HepG2 (cell line): ENCODE data around the gene MAN2A1. TPM values are rescaled to one million over a fixed set of nuclear protein-coding genes. Genes with fewer than 3 reads are reported as not detected.

Experiments
- HDAC2 ChIP-seq: sonication (generic); formaldehyde crosslinking; IDR thresholded peaks from 2 replicates; pipeline ENCODE4 v1.4.0; 2020; ENCODE audit warnings: missing genetic modification reagents
- JUN ChIP-seq: sonication (generic); formaldehyde crosslinking; IDR thresholded peaks from 2 replicates; pipeline ENCODE4 v1.4.0; 2020; ENCODE audit warnings: mild to moderate bottlenecking, missing genetic modification reagents
- MEF2D ChIP-seq: sonication (generic); formaldehyde crosslinking; IDR thresholded peaks from 2 replicates; pipeline ENCODE4 v1.5.1; 2020; ENCODE audit warnings: mild to moderate bottlenecking, missing genetic modification reagents
- MTF1 ChIP-seq: sonication (generic); formaldehyde crosslinking; IDR thresholded peaks from 2 replicates; pipeline ENCODE4 v1.5.0; 2020; ENCODE audit warnings: missing genetic modification reagents
- SMC3 ChIP-seq: IDR thresholded peaks from 2 replicates; pipeline ENCODE4 v1.6.1; 2011; ENCODE audit warnings: low read length, improper control_type of control experiment
- SP140L ChIP-seq: sonication (generic); formaldehyde crosslinking; IDR thresholded peaks from 2 replicates; pipeline ENCODE4 v1.4.0; 2020; ENCODE audit warnings: missing genetic modification reagents, borderline replicate concordance
- TBX3 ChIP-seq: fragments of 450-650 bp; IDR thresholded peaks from 2 replicates; pipeline ENCODE4 v1.6.1; 2017; ENCODE audit warnings: antibody characterized with exemption, mild to moderate bottlenecking, inconsistent platforms, borderline replicate concordance
- ZFP90 ChIP-seq: sonication (generic); formaldehyde crosslinking; IDR thresholded peaks from 2 replicates; pipeline ENCODE4 v1.8.0; 2022; ENCODE audit warnings: missing genetic modification reagents, mild to moderate bottlenecking, inconsistent platforms, borderline replicate concordance
- polyA plus RNA-seq, 8 experiments: library from polyadenylated mRNA; depleted of rRNA in 3 of 8; stranded (reverse) in 7 of 8; unstranded in 1 of 8; fragments of >200 nt; fragmentation: Illumina TruSeq in 4 of 8; extraction: Trizol in 4 of 8; gene quantifications; 2 replicates each; pipeline versions ENCODE4 v1.2.1 to v1.2.3, GENCODE V29; 2011 to 2016; ENCODE audit warnings: low read depth in 4 of 8, missing spikeins in 1 of 8, mixed read lengths in 1 of 8; ENCODE audit not compliant: insufficient read depth in 1 of 8
- total RNA-seq, 5 experiments: library from RNA; depleted of rRNA; stranded (reverse); fragments of >200 nt; fragmentation: Illumina TruSeq; extraction: Trizol; gene quantifications; 2 replicates each; pipeline ENCODE4 v1.2.3, GENCODE V29; 2016; ENCODE audit warnings: low read depth in 1 of 5
- TF ChIP-seq, protein P1 (sequence below): sonication (generic); formaldehyde crosslinking; IDR thresholded peaks from 2 replicates; pipeline ENCODE4 v1.4.0; 2020; ENCODE audit warnings: missing genetic modification reagents, mild to moderate bottlenecking, borderline replicate concordance
- TF ChIP-seq, protein P2 (sequence below): sonication (generic); formaldehyde crosslinking; IDR thresholded peaks from 2 replicates; pipeline ENCODE4 v1.9.0; 2021; ENCODE audit warnings: mild to moderate bottlenecking, missing genetic modification reagents
- TF ChIP-seq, protein P3 (sequence below): sonication (generic); formaldehyde crosslinking; conservative IDR thresholded peaks from 2 replicates; pipeline ENCODE4 v1.8.1; 2023; ENCODE audit warnings: missing genetic modification reagents
- TF ChIP-seq, protein P4 (sequence below): sonication (generic); formaldehyde crosslinking; conservative IDR thresholded peaks from 2 replicates; pipeline ENCODE4 v1.5.0; 2020; ENCODE audit warnings: missing genetic modification reagents
- TF ChIP-seq, protein P5 (sequence below): sonication (generic); formaldehyde crosslinking; IDR thresholded peaks from 2 replicates; pipeline ENCODE4 v1.4.0; 2020; ENCODE audit warnings: mild to moderate bottlenecking, missing genetic modification reagents, borderline replicate concordance
- TF ChIP-seq, protein P6 (sequence below): sonication (generic); formaldehyde crosslinking; IDR thresholded peaks from 2 replicates; pipeline ENCODE4 v1.4.0; 2020; ENCODE audit warnings: missing genetic modification reagents, borderline replicate concordance

Gene MAN2A1
- total and polyA plus RNA-seq, 2 of the 13 experiments (the other 11 are each of a cell fraction or from before 2014, with no cell fraction given): 56.2 to 80.5 TPM

DNA sequence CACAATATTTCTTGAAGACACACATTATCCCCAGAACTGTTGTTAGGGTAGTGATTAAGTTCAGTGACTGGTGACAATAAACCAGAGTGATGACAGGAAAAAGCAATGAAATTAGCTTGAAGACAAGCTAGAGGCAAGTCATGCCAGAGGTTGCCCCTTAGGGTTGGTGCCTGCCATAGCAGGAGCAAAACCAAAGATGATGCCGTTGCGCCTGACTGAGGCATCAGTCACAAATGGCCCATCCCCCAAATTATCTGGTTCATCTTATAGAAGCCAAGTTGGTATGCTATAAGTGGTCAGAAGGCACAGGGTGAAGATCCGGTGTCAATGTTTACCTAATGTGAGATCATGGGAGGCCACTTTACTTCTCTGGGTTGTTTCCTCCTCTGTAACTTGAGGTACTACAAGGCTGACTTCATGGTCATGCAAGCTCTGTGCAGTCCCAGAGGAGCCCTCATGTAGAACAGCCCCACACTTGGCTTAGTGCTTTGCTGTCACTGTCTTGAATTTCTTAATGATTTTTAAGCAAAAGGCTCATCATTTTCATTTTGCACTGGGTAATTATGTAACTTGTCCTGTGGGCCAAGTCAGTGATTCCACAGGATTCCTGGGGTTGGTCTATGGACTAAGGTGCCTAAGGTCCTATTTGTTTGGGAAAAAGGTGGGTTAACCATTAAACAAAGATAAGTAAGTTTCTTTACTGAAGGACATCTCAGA is 211.3 kb downstream of the MAN2A1 start (continued):
- TF ChIP-seq, protein P1, sequence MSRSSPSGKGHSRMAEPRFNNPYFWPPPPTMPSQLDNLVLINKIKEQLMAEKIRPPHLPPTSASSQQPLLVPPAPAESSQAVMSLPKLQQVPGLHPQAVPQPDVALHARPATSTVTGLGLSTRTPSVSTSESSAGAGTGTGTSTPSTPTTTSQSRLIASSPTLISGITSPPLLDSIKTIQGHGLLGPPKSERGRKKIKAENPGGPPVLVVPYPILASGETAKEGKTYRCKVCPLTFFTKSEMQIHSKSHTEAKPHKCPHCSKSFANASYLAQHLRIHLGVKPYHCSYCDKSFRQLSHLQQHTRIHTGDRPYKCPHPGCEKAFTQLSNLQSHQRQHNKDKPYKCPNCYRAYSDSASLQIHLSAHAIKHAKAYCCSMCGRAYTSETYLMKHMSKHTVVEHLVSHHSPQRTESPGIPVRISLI: no peak
- peak; percentile 49 for TF ChIP-seq SMC3
- TF ChIP-seq JUN (CRISPR knock-in tag): peak; percentile 96
- no peak for TF ChIP-seq MEF2D (CRISPR knock-in tag)
- TF ChIP-seq MTF1 (CRISPR knock-in tag): no peak
- TF ChIP-seq SP140L (CRISPR knock-in tag): 0 out of 2 replicates have a peak, but pooled peaks have one; percentile 7
- TF ChIP-seq, protein P2, sequence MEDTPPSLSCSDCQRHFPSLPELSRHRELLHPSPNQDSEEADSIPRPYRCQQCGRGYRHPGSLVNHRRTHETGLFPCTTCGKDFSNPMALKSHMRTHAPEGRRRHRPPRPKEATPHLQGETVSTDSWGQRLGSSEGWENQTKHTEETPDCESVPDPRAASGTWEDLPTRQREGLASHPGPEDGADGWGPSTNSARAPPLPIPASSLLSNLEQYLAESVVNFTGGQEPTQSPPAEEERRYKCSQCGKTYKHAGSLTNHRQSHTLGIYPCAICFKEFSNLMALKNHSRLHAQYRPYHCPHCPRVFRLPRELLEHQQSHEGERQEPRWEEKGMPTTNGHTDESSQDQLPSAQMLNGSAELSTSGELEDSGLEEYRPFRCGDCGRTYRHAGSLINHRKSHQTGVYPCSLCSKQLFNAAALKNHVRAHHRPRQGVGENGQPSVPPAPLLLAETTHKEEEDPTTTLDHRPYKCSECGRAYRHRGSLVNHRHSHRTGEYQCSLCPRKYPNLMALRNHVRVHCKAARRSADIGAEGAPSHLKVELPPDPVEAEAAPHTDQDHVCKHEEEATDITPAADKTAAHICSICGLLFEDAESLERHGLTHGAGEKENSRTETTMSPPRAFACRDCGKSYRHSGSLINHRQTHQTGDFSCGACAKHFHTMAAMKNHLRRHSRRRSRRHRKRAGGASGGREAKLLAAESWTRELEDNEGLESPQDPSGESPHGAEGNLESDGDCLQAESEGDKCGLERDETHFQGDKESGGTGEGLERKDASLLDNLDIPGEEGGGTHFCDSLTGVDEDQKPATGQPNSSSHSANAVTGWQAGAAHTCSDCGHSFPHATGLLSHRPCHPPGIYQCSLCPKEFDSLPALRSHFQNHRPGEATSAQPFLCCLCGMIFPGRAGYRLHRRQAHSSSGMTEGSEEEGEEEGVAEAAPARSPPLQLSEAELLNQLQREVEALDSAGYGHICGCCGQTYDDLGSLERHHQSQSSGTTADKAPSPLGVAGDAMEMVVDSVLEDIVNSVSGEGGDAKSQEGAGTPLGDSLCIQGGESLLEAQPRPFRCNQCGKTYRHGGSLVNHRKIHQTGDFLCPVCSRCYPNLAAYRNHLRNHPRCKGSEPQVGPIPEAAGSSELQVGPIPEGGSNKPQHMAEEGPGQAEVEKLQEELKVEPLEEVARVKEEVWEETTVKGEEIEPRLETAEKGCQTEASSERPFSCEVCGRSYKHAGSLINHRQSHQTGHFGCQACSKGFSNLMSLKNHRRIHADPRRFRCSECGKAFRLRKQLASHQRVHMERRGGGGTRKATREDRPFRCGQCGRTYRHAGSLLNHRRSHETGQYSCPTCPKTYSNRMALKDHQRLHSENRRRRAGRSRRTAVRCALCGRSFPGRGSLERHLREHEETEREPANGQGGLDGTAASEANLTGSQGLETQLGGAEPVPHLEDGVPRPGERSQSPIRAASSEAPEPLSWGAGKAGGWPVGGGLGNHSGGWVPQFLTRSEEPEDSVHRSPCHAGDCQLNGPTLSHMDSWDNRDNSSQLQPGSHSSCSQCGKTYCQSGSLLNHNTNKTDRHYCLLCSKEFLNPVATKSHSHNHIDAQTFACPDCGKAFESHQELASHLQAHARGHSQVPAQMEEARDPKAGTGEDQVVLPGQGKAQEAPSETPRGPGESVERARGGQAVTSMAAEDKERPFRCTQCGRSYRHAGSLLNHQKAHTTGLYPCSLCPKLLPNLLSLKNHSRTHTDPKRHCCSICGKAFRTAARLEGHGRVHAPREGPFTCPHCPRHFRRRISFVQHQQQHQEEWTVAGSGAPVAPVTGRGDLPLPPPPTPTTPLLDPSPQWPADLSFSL (CRISPR knock-in tag): no peak
- TF ChIP-seq, protein P3, sequence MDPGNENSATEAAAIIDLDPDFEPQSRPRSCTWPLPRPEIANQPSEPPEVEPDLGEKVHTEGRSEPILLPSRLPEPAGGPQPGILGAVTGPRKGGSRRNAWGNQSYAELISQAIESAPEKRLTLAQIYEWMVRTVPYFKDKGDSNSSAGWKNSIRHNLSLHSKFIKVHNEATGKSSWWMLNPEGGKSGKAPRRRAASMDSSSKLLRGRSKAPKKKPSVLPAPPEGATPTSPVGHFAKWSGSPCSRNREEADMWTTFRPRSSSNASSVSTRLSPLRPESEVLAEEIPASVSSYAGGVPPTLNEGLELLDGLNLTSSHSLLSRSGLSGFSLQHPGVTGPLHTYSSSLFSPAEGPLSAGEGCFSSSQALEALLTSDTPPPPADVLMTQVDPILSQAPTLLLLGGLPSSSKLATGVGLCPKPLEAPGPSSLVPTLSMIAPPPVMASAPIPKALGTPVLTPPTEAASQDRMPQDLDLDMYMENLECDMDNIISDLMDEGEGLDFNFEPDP (CRISPR knock-in tag): no peak
- peak; percentile 61; the same call in 1 of the 2 replicates for TF ChIP-seq TBX3
- TF ChIP-seq, protein P4, sequence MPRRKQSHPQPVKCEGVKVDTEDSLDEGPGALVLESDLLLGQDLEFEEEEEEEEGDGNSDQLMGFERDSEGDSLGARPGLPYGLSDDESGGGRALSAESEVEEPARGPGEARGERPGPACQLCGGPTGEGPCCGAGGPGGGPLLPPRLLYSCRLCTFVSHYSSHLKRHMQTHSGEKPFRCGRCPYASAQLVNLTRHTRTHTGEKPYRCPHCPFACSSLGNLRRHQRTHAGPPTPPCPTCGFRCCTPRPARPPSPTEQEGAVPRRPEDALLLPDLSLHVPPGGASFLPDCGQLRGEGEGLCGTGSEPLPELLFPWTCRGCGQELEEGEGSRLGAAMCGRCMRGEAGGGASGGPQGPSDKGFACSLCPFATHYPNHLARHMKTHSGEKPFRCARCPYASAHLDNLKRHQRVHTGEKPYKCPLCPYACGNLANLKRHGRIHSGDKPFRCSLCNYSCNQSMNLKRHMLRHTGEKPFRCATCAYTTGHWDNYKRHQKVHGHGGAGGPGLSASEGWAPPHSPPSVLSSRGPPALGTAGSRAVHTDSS (CRISPR knock-in tag): no peak
- TF ChIP-seq ZFP90 (CRISPR knock-in tag): 0 out of 2 replicates have a peak, but pooled peaks have one; percentile 70
- peak; percentile 50; the same call in 1 of the 2 replicates for TF ChIP-seq HDAC2 (CRISPR knock-in tag)
- TF ChIP-seq, protein P5, sequence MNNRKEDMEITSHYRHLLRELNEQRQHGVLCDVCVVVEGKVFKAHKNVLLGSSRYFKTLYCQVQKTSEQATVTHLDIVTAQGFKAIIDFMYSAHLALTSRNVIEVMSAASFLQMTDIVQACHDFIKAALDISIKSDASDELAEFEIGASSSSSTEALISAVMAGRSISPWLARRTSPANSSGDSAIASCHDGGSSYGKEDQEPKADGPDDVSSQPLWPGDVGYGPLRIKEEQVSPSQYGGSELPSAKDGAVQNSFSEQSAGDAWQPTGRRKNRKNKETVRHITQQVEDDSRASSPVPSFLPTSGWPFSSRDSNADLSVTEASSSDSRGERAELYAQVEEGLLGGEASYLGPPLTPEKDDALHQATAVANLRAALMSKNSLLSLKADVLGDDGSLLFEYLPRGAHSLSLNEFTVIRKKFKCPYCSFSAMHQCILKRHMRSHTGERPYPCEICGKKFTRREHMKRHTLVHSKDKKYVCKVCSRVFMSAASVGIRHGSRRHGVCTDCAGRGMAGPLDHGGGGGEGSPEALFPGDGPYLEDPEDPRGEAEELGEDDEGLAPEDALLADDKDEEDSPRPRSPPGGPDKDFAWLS (CRISPR knock-in tag): no peak
- TF ChIP-seq, protein P6, sequence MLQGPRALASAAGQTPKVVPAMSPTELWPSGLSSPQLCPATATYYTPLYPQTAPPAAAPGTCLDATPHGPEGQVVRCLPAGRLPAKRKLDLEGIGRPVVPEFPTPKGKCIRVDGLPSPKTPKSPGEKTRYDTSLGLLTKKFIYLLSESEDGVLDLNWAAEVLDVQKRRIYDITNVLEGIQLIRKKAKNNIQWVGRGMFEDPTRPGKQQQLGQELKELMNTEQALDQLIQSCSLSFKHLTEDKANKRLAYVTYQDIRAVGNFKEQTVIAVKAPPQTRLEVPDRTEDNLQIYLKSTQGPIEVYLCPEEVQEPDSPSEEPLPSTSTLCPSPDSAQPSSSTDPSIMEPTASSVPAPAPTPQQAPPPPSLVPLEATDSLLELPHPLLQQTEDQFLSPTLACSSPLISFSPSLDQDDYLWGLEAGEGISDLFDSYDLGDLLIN (CRISPR knock-in tag): 0 out of 2 replicates have a peak, but pooled peaks have one; percentile 64
